Thoracic aorta (tissue), 2 donors: ENCODE results near the gene SOCS3. TPM values are rescaled to one million over a fixed set of nuclear protein-coding genes. Genes with fewer than 3 reads are reported as not detected.
A peak's percentile ranks its signal among the peaks of the same experiment; 100 is the strongest.

Experiments
- ATAC-seq: fragments of 150-250 bp; one replicate; pipeline ENCODE4 v1.8.0; 2017; ENCODE audit warnings: low read depth; ENCODE audit not compliant: insufficient number of reproducible peaks, low FRiP score
- DNase-seq: peaks from one replicate; pipeline ENCODE4 v3.0.0-alpha.2; 2020; ENCODE audit warnings: low spot score
- H3K27ac ChIP-seq, 2 donors: fragments of 200-600 bp; sonication (generic); 1 replicate in 1 of 2; 2 replicates in 1 of 2; pipeline ENCODE4 v1.5.1; 2016; ENCODE audit warnings: mild to moderate bottlenecking in 2 of 2, moderate library complexity in 2 of 2
- H3K27me3 ChIP-seq: fragments of 200-600 bp; sonication (generic); replicated peaks from 2 replicates; pipeline ENCODE4 v1.6.0; 2016; ENCODE audit warnings: mild to moderate bottlenecking; ENCODE audit not compliant: insufficient read depth
- H3K36me3 ChIP-seq: fragments of 200-600 bp; sonication (generic); one replicate; pipeline ENCODE4 v1.5.1; 2016
- H3K4me1 ChIP-seq, 2 donors: fragments of 200-600 bp; sonication (generic); 1 replicate in 1 of 2; 2 replicates in 1 of 2; pipeline versions ENCODE4 v1.5.1 to v1.6.0; 2016; ENCODE audit warnings: low read depth in 2 of 2, mild to moderate bottlenecking in 1 of 2; ENCODE audit not compliant: control insufficient read depth in 1 of 2
- H3K4me3 ChIP-seq: fragments of 200-600 bp; sonication (generic); 2 replicates; pipeline ENCODE4 v1.5.1; 2016; ENCODE audit warnings: mild to moderate bottlenecking
- H3K9me3 ChIP-seq: fragments of 200-600 bp; sonication (generic); 2 replicates; pipeline ENCODE4 v1.5.1; 2016
- CTCF ChIP-seq: fragments of 200-600 bp; sonication (generic); IDR thresholded peaks from one replicate; pipeline ENCODE4 v1.5.1; 2019; ENCODE audit warnings: antibody characterized with exemption
- total RNA-seq, 2 donors: library from RNA; depleted of rRNA; stranded (reverse); fragments of >200 nt; gene quantifications; one replicate each; pipeline versions ENCODE4 v1.1.0 to v1.2.3, GENCODE V29; 2016

SOCS3 gene
- total RNA-seq, 2 donors from 2014 or later, result 313 to 361 TPM

- Histone ChIP-seq H3K27ac (peak overlapping the region; percentile 97 to 99), H3K4me1 (peaks cover 50 to 61% of the 10 kb centered on the region in 2 donors), H3K9me3 (no peaks in the 10 kb centered on the region), H3K27me3 (no peaks in the 10 kb centered on the region), H3K36me3 (peaks cover 10% of the 10 kb centered on the region), H3K4me3 (no peak overlapping the region)
- no peak for TF ChIP-seq CTCF
- DNase-seq, result no peak
- ATAC-seq, result no peak
These were observed 4.7 kb downstream of the SOCS3 start for GRCh38 chr17:78355045-78355641.

- Histone ChIP-seq H3K9me3 (no peaks in the 10 kb centered on the region), H3K4me3 (peak overlapping the region; percentile 69), H3K27me3 (no peaks in the 10 kb centered on the region), H3K27ac (peak overlapping the region; percentile 97 to 99), H3K36me3 (peaks cover 10% of the 10 kb centered on the region), H3K4me1 (peaks cover 52 to 61% of the 10 kb centered on the region in 2 donors)
- TF ChIP-seq CTCF, result no peak
- DNase-seq (no peak), ATAC-seq (no peak)
These were observed 6.0 kb downstream of the SOCS3 start for GRCh38 chr17:78353834-78354233.

- Histone ChIP-seq H3K27me3 (no peaks in the 10 kb centered on the region), H3K4me1 (peaks cover 35 to 40% of the 10 kb centered on the region in 2 donors), H3K4me3 (no peak overlapping the region), H3K9me3 (no peaks in the 10 kb centered on the region), H3K36me3 (no peaks in the 10 kb centered on the region), H3K27ac (peak overlapping the region; percentile 84 to 99)
- peak; percentile 67 for DNase-seq
- peak; percentile 16 for ATAC-seq
- no peak for TF ChIP-seq CTCF
These were observed 8.3 kb downstream of the SOCS3 start for GRCh38 chr17:78351449-78352006.

GRCh38 chr17:78349891-78350642 is 9.8 kb downstream of the SOCS3 start:
- no peak overlapping the region for H3K27ac ChIP-seq
- no peaks in the 10 kb centered on the region for H3K36me3 ChIP-seq
- TF ChIP-seq CTCF, result no peak
- H3K4me3 ChIP-seq, result no peak overlapping the region
- H3K4me1 ChIP-seq, result peaks cover 28 to 33% of the 10 kb centered on the region in 2 donors
- no peaks in the 10 kb centered on the region for H3K27me3 ChIP-seq
- no peak for ATAC-seq
- H3K9me3 ChIP-seq, result no peaks in the 10 kb centered on the region
- DNase-seq, result no peak

DNA sequence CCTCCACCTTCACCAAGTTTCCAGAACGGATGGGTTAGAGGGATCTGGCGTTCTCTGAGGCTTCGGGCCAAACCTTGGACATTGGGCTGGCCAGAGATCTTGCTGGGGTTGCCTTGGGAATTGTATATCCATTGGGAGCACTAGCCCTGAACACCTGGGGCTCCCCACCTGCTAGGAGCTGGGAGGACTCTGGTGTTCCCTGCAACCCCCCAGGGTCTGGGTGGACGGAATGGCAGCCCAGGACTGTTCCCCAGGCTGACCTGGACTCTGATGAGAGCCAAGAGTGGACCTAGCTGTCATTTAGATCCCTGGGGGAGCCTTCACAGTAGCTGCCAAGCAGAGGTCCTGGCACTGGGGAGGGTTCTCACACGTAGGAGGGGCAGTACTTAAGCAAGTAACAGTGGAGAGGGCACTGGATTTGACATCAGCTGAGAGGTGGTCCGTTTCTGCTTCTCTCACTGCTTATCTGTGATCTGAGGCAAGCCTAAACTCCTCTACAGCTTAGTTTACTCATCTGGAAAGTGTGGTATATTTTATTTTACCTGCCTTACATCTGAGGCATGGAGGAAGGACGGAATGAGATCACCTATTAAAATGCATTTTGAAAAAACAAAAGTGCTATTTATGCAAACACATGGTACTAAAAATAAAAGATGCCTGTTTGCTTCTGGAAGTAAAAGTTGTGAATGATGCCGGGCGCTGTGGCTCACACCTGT is 11.7 kb downstream of the SOCS3 start:
- H3K4me1 ChIP-seq, result peaks cover 27 to 32% of the 10 kb centered on the region in 2 donors
- no peaks in the 10 kb centered on the region for H3K27me3 ChIP-seq
- no peak for DNase-seq
- H3K27ac ChIP-seq, result no peak overlapping the region
- ATAC-seq, result no peak
- H3K9me3 ChIP-seq, result no peaks in the 10 kb centered on the region
- no peak for TF ChIP-seq CTCF
- no peak overlapping the region for H3K4me3 ChIP-seq
- no peaks in the 10 kb centered on the region for H3K36me3 ChIP-seq
